K562 (cell line): ENCODE results near the gene FKBP1C. TPM values are rescaled to one million over a fixed set of nuclear protein-coding genes. Genes with fewer than 3 reads are reported as not detected.
"Not testable (repeated sequence)": the region's sequence is repeated elsewhere in the genome, so short reads cannot be mapped to it uniquely, and the experiment has no call there.

Experiments
- ATAC-seq: fragments of 200-7000 bp; cut with Tn5 transposase; 3 replicates; pipeline ENCODE4 v1.9.1; 2020; ENCODE audit warnings: moderate library complexity
- BruUV-seq: library from RNA; stranded (reverse); fragments of 400-500 nt; replicated peaks from 2 replicates; lab custom pipeline; 2021; lab: Mats Ljungman, UMichigan
- CTCF ChIA-PET: fragments of 300-600 bp; formaldehyde crosslinking; extraction: SDS; loops from one replicate; lab custom pipeline; 2021; ENCODE audit warnings: low intra/inter-chr PET ratio; lab: Yijun Ruan, JAX
- POLR2A ChIA-PET: fragments of 300-600, 350-650 bp; sonication (Branson Sonifier 250); formaldehyde crosslinking; extraction: SDS; loops from one replicate; lab custom pipeline; 2021; ENCODE audit warnings: antibody characterized with exemption, inconsistent platforms; lab: Yijun Ruan, JAX
- DNase-seq, 4 experiments: peaks; one replicate each; pipeline versions ENCODE4 v3.0.0 to v3.0.0-alpha.2; 2011 to 2018; ENCODE audit warnings: low spot score in 3 of 4, mixed read lengths in 3 of 4; ENCODE audit errors: extremely low read depth in 1 of 4
- FAIRE-seq: peaks from 2 replicates; lab custom pipeline; 2011; peaks lifted over from hg19 to GRCh38; lab: Jason Lieb, UNC
- H2AFZ ChIP-seq: 2 replicates; pipeline ENCODE4 v1.6.0; 2011; ENCODE audit warnings: low read depth, low read length, control low read depth, inconsistent platforms
- H3K27ac ChIP-seq: fragments of 200-600 bp; 3 replicates; pipeline ENCODE4 v1.8.0; 2011; ENCODE audit warnings: low read depth, mild to moderate bottlenecking, control low read depth, inconsistent platforms, low read length, moderate library complexity, mixed read lengths; ENCODE audit errors: extremely low read depth
- H3K27me3 ChIP-seq, 2 experiments: fragments of 300-600 bp in 1 of 2; 2 replicates in 1 of 2; 3 replicates in 1 of 2; pipeline versions ENCODE4 v1.6.0 to v1.8.0; 2011; ENCODE audit warnings: inconsistent platforms in 2 of 2, low read length in 2 of 2, mild to moderate bottlenecking in 1 of 2, mixed read lengths in 1 of 2, moderate library complexity in 1 of 2; ENCODE audit not compliant: control insufficient read depth in 2 of 2, insufficient read depth in 2 of 2
- H3K36me3 ChIP-seq: fragments of 300-600 bp; 3 replicates; pipeline ENCODE4 v1.8.0; 2011; ENCODE audit warnings: mild to moderate bottlenecking, low read length, inconsistent platforms; ENCODE audit not compliant: control insufficient read depth, insufficient read depth
- H3K4me1 ChIP-seq, 2 experiments: fragments of 200-600 bp in 1 of 2; replicated peaks in 1 of 2; 2 replicates in 1 of 2; 3 replicates in 1 of 2; pipeline versions ENCODE4 v1.5.1 to v1.8.0; 2011; ENCODE audit warnings: inconsistent platforms in 2 of 2, low read length in 2 of 2, mild to moderate bottlenecking in 1 of 2, mixed read lengths in 1 of 2, moderate library complexity in 1 of 2; ENCODE audit not compliant: control insufficient read depth in 2 of 2, insufficient read depth in 2 of 2
- H3K4me2 ChIP-seq: 2 replicates; pipeline ENCODE4 v1.6.1; 2011; ENCODE audit warnings: low read length, control low read depth, inconsistent platforms, mixed read lengths; ENCODE audit not compliant: insufficient read depth
- H3K4me3 ChIP-seq: fragments of 200-600 bp; sonication (generic), shearing (Covaris generic); 2 replicates; pipeline ENCODE4 v1.5.1; 2016; ENCODE audit warnings: control low read depth, inconsistent platforms
- H3K79me2 ChIP-seq: fragments of 200-600 bp; 3 replicates; pipeline ENCODE4 v1.8.0; 2011; ENCODE audit warnings: low read length, inconsistent platforms; ENCODE audit not compliant: control insufficient read depth, insufficient read depth
- H3K9ac ChIP-seq, 2 experiments: 2 replicates each; pipeline versions ENCODE4 v1.6.0 to v1.6.1; 2011; ENCODE audit warnings: low read depth in 2 of 2, low read length in 2 of 2, control low read depth in 1 of 2, inconsistent platforms in 1 of 2, mild to moderate bottlenecking in 1 of 2, mixed read lengths in 1 of 2; ENCODE audit not compliant: insufficient read depth in 1 of 2
- H3K9me1 ChIP-seq: one replicate; pipeline ENCODE4 v1.6.0; 2011; ENCODE audit warnings: inconsistent platforms, mild to moderate bottlenecking, low read length, moderate library complexity; ENCODE audit not compliant: control insufficient read depth, insufficient read depth
- H3K9me3 ChIP-seq: replicated peaks from 2 replicates; pipeline ENCODE4 v1.5.1; 2011; ENCODE audit warnings: low read depth, low read length, inconsistent platforms; ENCODE audit not compliant: control insufficient read depth, insufficient read depth
- H4K20me1 ChIP-seq: replicated peaks from 2 replicates; pipeline ENCODE4 v1.6.1; 2011; ENCODE audit warnings: low read length, inconsistent platforms, mixed read lengths; ENCODE audit not compliant: control insufficient read depth, insufficient read depth
- whole genome bisulfite sequencing: fragments of 100-300 bp; shearing (Covaris generic); methylation state at CpG from one replicate; pipeline ENCODE4 v1.1.6; 2016; ENCODE audit warnings: low coverage, mixed read lengths; ENCODE audit not compliant: insufficient coverage; ENCODE audit errors: missing lambda C conversion rate; 5-methylcytosine and 5-hydroxymethylcytosine counted together
- in situ Hi-C: fragments of 300-500 bp; cut with MboI; formaldehyde crosslinking; loops from 4 replicates; pipeline ENCODE4 v1.15.0; 2018; ENCODE audit warnings: inconsistent platforms, mixed read lengths
- intact Hi-C: fragments of 100-400 bp; cut with micrococcal nuclease; formaldehyde crosslinking; loops from 2 replicates; pipeline ENCODE4 v1.14.2; 2022
- polyA plus RNA-seq, 8 experiments: library from polyadenylated mRNA; depleted of rRNA in 4 of 8; stranded (reverse) in 5 of 8; unstranded in 3 of 8; fragments of >200 nt; fragmentation: Nextera tagmentation in 2 of 8; fragmentation: Illumina TruSeq in 1 of 8; extraction: Ambion mirVana in 2 of 8; extraction: Trizol in 1 of 8; gene quantifications; 2 replicates each; pipeline versions ENCODE4 v1.2.1 to v1.2.3, GENCODE V29; 2011 to 2014; ENCODE audit warnings: inconsistent platforms in 1 of 8, missing spikeins in 1 of 8
- total RNA-seq, 7 experiments: library from RNA; depleted of rRNA in 6 of 7; stranded (reverse); fragments of >200 nt in 6 of 7; fragmentation: Illumina TruSeq in 2 of 7; extraction: Trizol in 2 of 7; gene quantifications; 2 replicates each; pipeline versions ENCODE4 v1.2.1 to v1.2.3, GENCODE V29; 2011 to 2021; ENCODE audit warnings: low replicate concordance in 1 of 7
- TF ChIP-seq, protein P1 (sequence below): sonication (generic); formaldehyde crosslinking; IDR thresholded peaks from 2 replicates; pipeline ENCODE4 v1.8.0; 2023; ENCODE audit warnings: mild to moderate bottlenecking, missing genetic modification reagents

FKBP1C gene
- total and polyA plus RNA-seq, 9 of the 15 experiments (the other 6 are each of a cell fraction or from before 2014, with no cell fraction given) = 0.14 to 1.4 (median 0.28) TPM; not detected in 2

DNA sequence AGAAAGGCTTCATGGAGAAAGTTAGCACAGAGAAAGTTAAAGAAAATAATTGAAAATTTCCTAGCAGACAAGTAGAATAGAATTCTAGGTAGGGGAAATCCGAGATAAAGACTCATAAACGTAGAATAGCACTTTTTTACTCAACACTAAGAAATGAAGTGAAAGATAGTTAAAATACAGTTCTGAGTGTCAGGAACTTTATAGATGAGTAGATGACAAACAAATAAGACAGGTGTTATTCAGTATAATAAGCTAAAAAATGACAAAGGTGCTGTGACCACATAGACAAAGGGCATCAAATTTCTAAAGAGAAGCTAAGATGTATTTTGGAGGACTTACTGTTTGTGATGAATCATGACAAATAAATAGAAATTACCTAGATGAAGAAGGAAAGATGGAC is 12.9 kb downstream of the FKBP1C start (continued):
- TF ChIP-seq, protein P1, sequence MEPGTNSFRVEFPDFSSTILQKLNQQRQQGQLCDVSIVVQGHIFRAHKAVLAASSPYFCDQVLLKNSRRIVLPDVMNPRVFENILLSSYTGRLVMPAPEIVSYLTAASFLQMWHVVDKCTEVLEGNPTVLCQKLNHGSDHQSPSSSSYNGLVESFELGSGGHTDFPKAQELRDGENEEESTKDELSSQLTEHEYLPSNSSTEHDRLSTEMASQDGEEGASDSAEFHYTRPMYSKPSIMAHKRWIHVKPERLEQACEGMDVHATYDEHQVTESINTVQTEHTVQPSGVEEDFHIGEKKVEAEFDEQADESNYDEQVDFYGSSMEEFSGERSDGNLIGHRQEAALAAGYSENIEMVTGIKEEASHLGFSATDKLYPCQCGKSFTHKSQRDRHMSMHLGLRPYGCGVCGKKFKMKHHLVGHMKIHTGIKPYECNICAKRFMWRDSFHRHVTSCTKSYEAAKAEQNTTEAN (CRISPR knock-in tag) = no peak
- TF ChIP-seq, all 486 proteins: peak for 0

DNA sequence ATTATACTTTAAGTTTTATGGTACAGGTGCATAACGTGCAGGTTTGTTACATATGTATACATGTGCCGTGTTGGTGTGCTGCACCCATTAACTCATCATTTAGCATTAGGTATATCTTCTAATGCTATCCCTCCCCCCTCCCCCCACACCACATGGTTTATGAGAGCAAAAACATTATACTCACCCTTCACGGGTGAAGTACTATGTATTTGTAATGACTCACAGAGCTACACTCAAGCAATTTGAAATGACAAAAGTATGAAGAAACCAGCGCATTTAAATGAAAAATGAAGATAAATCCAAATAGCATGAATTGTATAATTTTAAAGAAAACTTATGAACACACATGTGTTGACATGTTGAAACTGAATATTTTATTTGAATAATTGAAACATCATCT is 14.7 kb downstream of the FKBP1C start:
- 0% methylated on average over 4 of the region's 4 CpGs for WGBS
- H3K79me2 ChIP-seq, H3K9me1 ChIP-seq, POLR2A ChIA-PET, H3K9ac ChIP-seq, H2AFZ ChIP-seq, BruUV-seq, DNase-seq, intact Hi-C loops, H3K9me3 ChIP-seq, H3K27me3 ChIP-seq, ATAC-seq, H3K27ac ChIP-seq, H3K36me3 ChIP-seq, FAIRE-seq, CTCF ChIA-PET, H4K20me1 ChIP-seq, H3K4me1 ChIP-seq, in situ Hi-C loops, H3K4me3 ChIP-seq, H3K4me2 ChIP-seq: not testable (repeated sequence)

DNA sequence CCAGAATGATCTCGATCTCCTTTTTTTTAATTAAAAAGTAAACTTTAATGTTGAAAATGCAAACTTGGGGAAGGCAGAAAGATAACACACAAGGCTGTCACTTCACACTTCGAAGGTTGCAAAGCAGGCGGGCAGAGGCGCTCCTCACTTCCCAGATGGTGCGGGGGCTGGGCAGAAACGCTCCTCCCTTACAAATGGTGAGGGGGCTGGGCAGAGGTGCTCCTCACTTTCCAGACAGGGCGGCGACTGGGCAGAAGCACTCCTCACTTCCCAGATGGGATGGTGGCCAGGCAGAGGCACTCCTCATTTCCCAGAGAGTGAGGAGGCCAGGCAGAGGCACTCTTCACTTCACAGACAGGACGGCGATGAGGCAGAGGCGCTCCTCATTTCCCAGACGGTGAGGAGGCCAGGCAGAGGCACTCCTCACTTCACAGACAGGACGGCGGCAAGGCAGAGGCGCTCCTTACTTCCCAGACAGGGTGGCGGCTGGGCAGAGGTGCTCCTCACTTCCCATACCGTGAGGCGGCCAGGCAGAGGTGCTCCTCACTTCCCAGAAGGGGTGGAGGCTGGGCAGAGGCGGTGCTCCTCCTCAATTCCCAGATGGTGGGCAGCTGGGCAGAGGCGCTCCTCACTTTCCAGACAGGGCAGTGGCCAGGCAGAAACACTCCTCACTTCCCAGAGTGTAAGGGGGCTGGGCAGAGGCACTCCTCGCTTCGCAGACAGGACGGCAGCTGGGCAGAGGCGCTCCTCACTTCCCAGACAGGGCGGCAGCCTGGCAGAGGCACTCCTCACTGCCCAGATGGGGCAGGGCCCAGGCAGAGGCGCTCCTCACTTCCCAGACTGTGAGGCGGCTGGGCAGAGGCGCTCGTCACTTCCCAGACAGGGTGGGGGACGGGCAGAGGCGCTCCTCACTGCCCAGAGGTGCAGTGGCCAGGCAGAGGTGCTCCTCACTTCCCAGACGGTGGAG is 16.9 kb downstream of the FKBP1C start:
- H2AFZ ChIP-seq, DNase-seq, ATAC-seq, H3K4me2 ChIP-seq, H3K36me3 ChIP-seq, H3K4me1 ChIP-seq, H3K9me3 ChIP-seq, H3K79me2 ChIP-seq, H3K27me3 ChIP-seq, in situ Hi-C loops, FAIRE-seq, POLR2A ChIA-PET, H4K20me1 ChIP-seq, intact Hi-C loops, H3K9me1 ChIP-seq, H3K9ac ChIP-seq, H3K27ac ChIP-seq, CTCF ChIA-PET, H3K4me3 ChIP-seq, BruUV-seq: not testable (repeated sequence)
- WGBS = 1% methylated on average over 24 of the region's 32 CpGs

DNA sequence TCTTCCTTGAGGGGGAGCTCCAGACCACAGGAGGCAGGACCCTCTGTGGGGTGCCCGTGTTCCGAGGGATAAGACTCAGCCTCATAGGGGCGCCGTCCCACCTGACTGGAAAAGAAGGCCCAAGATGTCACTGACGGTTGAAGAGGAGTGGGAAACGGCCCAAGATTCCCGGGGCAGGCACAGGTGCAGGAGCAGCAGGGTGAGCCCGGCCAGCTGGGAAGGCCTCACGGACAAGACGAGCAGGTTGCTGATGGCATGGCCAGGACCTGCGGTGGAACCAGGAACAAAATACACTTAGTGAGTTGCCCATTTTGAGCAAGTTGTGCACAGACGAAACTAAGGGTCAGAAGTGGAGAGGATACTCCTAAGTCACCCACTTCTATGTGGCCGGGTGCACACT is 18.8 kb downstream of the FKBP1C start:
- ATAC-seq, intact Hi-C loops: not testable (repeated sequence)

More for the DNA sequence above, 18.8 kb downstream of the FKBP1C start:
- H3K4me3 ChIP-seq, H3K4me1 ChIP-seq, H4K20me1 ChIP-seq, FAIRE-seq, H3K36me3 ChIP-seq, H3K4me2 ChIP-seq, H3K27ac ChIP-seq, CTCF ChIA-PET, POLR2A ChIA-PET, H3K79me2 ChIP-seq, H2AFZ ChIP-seq, BruUV-seq, H3K9ac ChIP-seq, H3K27me3 ChIP-seq, in situ Hi-C loops, H3K9me3 ChIP-seq, H3K9me1 ChIP-seq, DNase-seq: not testable (repeated sequence)
- 0% methylated on average over 9 of the region's 13 CpGs for WGBS
